Subcutaneous abdominal adipose tissue (tissue), 5 donors: ENCODE results near the gene CNGA3.
A peak's percentile ranks its signal among the peaks of the same experiment; 100 is the strongest.
"Not testable (repeated sequence)": the region's sequence is repeated elsewhere in the genome, so short reads cannot be mapped to it uniquely, and the experiment has no call there.

ENCODE experiments used
- H3K27ac ChIP-seq: one replicate; pipeline ENCODE4 v1.7.0; 2013; ENCODE audit warnings: low read depth, mild to moderate bottlenecking, inconsistent platforms, low read length, moderate library complexity
- H3K27me3 ChIP-seq, 5 donors: one replicate each; pipeline ENCODE4 v1.7.0; 2013; ENCODE audit warnings: low read length in 5 of 5, inconsistent platforms in 1 of 5; ENCODE audit not compliant: control insufficient read depth in 5 of 5, insufficient read depth in 4 of 5
- H3K36me3 ChIP-seq, 5 donors: one replicate each; pipeline ENCODE4 v1.7.0; 2013; ENCODE audit warnings: low read length in 5 of 5; ENCODE audit not compliant: control insufficient read depth in 5 of 5, insufficient read depth in 5 of 5
- H3K4me1 ChIP-seq, 5 donors: one replicate each; pipeline ENCODE4 v1.7.0; 2013; ENCODE audit warnings: low read length in 5 of 5, mild to moderate bottlenecking in 3 of 5, moderate library complexity in 1 of 5; ENCODE audit not compliant: control insufficient read depth in 5 of 5, insufficient read depth in 5 of 5
- H3K4me3 ChIP-seq, 5 donors: one replicate each; pipeline ENCODE4 v1.7.0; 2013; ENCODE audit warnings: low read length in 5 of 5, low read depth in 1 of 5
- H3K9ac ChIP-seq, 5 donors: one replicate each; pipeline ENCODE4 v1.7.0; 2013; ENCODE audit warnings: low read length in 5 of 5, mild to moderate bottlenecking in 4 of 5, moderate library complexity in 3 of 5
- H3K9me3 ChIP-seq, 5 donors: one replicate each; pipeline ENCODE4 v1.7.0; 2013; ENCODE audit warnings: low read length in 5 of 5; ENCODE audit not compliant: control insufficient read depth in 5 of 5
- donor health status: healthy.
- donor health status: healthy.
- donor health status: healthy.
- donor health status: healthy.
- donor health status: healthy.

CNGA3 gene

DNA sequence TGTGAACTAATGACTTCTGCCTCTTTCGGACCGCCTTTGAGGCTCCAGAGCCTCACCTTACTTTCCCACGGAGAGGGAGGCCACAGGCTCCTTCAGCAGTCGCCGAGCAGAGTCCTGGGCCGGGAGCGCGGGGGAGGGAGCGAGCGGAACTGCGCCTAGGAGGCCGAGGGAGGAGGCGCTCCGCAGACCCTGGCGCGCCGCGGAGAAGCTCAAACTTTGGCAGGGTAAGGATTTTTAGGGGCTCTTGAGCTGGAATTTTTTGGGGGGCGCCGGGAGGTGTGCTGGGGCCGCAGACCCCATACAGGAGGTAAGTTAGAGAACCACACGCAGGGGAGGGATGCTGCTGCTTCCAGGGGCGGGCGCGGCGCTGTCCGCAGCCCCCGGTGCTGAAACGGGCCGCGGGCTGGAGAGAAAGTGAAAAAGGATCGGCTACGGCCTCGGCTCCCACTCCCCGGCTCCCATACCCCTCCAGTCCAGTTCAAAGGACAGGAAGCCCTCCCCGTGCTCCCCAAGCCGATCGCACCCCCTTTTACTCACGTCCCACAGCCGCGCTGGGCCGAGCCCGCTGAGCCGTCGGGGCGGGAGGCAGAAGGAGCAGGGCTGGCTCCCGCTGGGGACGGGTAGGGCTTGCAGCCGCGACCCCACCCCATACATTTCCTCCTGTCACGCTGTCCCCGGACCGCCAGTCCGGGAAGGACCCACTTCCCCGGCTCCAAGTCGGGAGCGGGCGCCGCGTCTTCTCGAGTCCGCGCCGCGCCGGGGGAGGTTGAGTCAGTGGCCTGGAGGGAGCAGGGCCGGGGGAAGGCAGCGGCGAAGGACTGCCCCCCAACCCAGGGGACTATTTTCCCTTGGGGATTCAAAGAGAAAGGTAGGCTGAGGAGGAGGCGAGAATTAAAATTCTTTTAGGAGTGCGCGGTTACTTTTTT, at the start of gene CNGA3:
Gene CNGA3, plus strand, starts transcription at position 146 of the 926 bp plus-strand sequence. CDS start 23,520 bp downstream, outside the sequence.
- peak within 1 kb of the TSS in 1 of 5 donors; percentile 38 for H3K4me3 ChIP-seq
- peaks cover 0 to 15% (median 8%) of the 10 kb centered on the region in 5 donors for H3K4me1 ChIP-seq
- H3K27me3 ChIP-seq: peaks cover 24 to 60% (median 40%) of the 10 kb centered on the region in 5 donors

DNA sequence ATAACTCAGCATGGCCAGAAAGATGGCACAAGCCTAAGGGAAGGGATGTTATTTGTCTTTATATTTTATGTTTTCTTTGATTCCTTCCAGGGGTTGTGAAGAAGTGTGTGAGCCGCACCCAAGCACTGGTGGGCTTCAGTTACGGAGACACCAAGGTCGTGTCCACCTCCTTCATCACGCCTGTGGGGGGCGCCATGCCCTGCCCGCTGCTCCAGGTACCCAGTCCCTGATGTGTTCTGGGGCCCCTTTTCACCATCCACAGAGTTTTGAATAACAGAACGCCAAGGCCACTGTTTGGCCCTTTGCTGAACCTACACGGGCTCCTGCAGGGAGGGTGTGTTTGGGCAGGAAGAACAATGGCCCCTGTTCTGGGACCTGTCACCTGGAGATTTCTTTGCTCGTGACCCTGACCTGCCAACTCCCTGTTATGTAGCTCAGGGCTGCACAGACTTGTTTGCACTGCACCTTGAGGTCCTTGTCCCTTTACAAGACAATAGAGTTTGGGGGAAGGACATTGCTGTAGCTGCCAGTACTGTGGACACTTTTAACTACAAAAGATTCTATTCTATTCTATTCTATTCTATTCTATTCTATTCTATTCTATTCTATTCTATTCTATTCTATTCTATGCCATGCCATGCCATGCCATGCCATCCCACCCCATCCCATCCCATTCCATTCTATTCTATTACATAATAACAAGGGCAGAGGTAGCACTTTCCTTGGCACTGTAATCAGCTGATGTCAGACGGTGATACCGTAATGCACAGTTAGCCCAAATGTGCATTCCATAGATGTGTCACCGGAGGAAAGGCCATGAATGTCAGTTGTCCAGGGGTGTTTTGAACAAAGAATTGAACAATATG, 48.2 kb upstream of the CNGA3 start:
- H3K9me3 ChIP-seq: no peaks in the 10 kb centered on the region
- H3K27ac ChIP-seq: no peak overlapping the region
- H3K36me3 ChIP-seq: no peaks in the 10 kb centered on the region

More for the DNA sequence above, at the start of gene CNGA3:
- Histone ChIP-seq H3K9me3 (no peaks in the 10 kb centered on the region), H3K36me3 (no peaks in the 10 kb centered on the region), H3K9ac (no peak within 1 kb of the TSS), H3K27ac (no peak within 1 kb of the TSS)

DNA sequence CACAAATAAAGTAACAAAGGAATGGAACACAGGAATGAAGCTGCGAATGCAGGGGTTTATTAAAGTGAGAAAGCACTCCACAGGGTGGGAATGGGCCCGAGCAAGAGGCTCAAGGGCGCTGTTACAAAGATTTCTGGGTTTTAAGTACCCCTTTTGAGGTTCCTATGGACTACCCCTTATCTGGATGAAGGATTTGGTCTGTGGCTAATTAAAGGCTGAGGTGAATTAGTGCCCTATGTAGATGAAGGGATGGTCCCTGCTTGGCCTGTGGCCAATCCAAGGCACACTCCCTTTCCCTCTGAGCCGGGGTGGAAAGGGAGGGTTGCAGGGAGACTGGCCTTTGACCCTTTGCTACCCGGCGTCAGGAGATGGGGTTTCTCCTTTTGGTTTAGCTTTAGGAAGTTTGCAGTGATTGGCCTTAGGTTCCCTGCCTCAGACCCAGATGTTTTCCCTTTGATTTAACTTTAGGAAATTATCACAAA, 47.5 kb upstream of the CNGA3 start:
- H3K4me3 ChIP-seq: no peak overlapping the region
- no peak overlapping the region for H3K27ac ChIP-seq
- no peaks in the 10 kb centered on the region for H3K36me3 ChIP-seq
- no peak overlapping the region for H3K9ac ChIP-seq
- peaks cover 0 to 24% (median 11%) of the 10 kb centered on the region in 5 donors for H3K4me1 ChIP-seq
- H3K9me3 ChIP-seq: no peaks in the 10 kb centered on the region
- no peaks in the 10 kb centered on the region for H3K27me3 ChIP-seq

More for the DNA sequence above, 48.2 kb upstream of the CNGA3 start:
- H3K9ac ChIP-seq: no peak overlapping the region
- no peaks in the 10 kb centered on the region for H3K27me3 ChIP-seq
- H3K4me1 ChIP-seq: peaks cover 0 to 24% (median 11%) of the 10 kb centered on the region in 5 donors
- H3K4me3 ChIP-seq: no peak overlapping the region

DNA sequence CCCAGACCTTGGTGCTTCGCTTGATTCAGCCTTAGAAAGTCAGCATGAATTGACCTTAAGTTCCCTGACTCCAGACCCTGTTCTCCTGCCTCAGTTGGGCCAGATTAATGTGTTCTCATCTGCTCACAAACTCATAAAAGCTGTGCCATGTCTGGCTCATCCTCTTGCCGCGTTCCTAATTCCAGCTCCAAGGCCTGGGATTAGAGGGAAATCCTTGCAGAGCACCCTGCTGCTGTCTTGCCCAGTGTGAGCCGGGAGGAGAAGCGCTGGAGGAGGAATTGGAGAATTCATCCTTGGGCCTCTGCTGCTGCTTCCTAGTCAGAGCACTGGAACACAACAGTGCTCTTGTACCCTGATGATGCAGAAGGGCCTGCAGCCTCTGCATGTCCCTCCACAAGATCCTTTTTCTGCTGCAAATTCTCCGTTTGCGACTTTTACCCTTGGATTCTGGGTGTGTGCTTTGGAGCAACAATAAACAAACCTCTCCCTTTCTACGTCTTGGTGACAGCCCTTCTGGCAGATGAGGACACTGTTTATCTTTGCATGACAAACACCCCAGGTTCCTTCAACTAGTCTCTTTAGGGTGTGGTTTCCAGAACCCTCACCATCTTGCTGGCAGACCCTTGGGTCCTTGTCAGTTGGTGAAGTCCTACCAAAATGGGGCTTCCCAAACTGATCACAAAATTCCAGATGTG, 46.9 kb upstream of the CNGA3 start:
- Histone ChIP-seq H3K9ac (no peak overlapping the region), H3K36me3 (no peaks in the 10 kb centered on the region), H3K4me3 (no peak overlapping the region), H3K9me3 (no peaks in the 10 kb centered on the region), H3K27ac (no peak overlapping the region), H3K27me3 (no peaks in the 10 kb centered on the region), H3K4me1 (peaks cover 0 to 23% (median 11%) of the 10 kb centered on the region in 5 donors)

DNA sequence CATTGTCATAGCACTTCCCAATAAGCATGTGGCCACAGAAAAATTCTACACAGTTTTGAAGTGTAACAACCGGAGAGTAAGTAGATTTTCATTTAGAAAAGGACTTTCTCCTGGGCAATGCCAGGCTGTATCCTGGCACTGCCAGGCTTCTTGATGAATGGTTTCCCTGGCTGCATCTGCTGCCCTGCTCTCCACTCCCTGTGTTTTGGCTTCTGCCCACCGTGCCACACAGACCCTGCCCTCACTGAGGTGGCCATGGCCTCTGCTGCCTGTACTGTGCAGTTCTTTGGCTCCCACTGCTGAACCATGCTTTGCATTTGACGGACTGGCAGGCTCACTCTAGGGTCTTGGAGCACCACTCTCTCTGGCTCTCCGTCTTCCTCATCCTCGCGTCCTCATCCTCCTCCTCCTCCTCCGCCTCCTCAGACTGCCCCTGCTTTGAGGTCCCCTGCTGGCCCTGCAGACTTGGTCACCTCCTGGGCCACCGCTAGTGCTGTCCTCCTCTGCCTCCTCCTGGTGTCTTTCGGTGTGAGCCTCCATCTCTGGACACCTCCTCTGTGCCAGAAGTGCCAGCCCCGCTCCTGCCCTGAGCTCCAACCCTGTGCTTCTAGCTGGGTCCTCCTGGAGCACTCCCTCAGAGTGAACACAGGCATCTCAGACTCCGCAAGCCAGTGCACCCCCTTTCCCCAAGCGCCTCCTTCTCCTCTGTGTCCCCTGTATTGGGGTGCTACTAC, 45.9 kb upstream of the CNGA3 start:
- H3K9ac ChIP-seq: no peak overlapping the region
- H3K36me3 ChIP-seq: no peaks in the 10 kb centered on the region
- no peak overlapping the region for H3K27ac ChIP-seq
- H3K4me1 ChIP-seq: peaks cover 0 to 13% (median 3%) of the 10 kb centered on the region in 5 donors
- H3K4me3 ChIP-seq: no peak overlapping the region
- H3K27me3 ChIP-seq: peaks cover 0 to 7% (median 5%) of the 10 kb centered on the region in 5 donors
- H3K9me3 ChIP-seq: no peaks in the 10 kb centered on the region

DNA sequence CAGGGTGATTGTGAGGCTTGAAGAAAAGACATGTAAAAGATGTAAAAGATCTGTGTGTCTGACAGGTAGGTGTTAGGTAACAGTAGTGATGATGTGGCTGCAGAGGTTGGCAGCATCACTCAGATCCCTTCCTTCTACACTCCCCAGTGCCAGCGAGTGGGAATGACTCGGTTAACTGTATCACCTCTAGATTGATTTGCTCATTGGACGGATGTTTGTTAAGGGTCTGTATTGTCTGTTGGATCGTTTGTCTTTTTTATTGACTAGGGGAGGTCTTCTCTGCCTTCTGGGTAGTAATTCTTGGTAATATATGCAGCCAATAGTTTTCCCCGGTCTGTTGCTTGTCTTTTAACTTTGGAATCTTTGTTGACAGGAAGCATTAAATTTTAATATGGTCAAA, 44.8 kb upstream of the CNGA3 start:
- peaks cover 0 to 5% (median 2%) of the 10 kb centered on the region in 5 donors for H3K4me1 ChIP-seq
- no peaks in the 10 kb centered on the region for H3K36me3 ChIP-seq
- peaks cover 0 to 7% (median 5%) of the 10 kb centered on the region in 5 donors for H3K27me3 ChIP-seq
- no peak overlapping the region for H3K9ac ChIP-seq
- no peak overlapping the region for H3K27ac ChIP-seq
- no peaks in the 10 kb centered on the region for H3K9me3 ChIP-seq
- H3K4me3 ChIP-seq: no peak overlapping the region

DNA sequence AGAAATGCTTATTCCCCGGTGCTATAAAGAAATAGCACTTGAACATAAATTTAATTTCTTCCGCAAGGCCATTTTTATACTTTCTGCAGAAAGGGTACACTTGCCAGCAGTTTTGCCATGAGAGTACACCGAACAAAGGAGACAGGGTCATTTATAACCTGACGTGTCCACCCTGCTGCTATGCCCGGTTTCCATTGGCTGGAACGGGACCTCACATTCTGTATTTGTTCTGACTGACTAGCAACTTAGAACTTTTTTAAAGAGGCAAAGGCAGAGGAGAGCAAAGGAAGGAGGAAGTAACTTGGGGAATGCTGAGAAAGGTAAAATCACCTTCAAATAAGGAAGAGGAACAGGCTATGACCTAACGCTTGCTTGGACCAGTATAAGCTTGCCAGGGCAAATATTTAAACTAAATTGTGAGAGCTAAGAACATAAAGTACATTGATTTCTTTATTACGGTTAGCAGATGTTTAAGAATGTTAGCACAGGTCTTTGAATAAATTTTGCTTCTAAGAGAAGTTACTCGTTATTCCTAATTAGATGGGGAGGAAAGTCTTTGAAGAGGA, 39.0 kb upstream of the CNGA3 start:
- not testable (repeated sequence) for H3K4me3 ChIP-seq, H3K27ac ChIP-seq

DNA sequence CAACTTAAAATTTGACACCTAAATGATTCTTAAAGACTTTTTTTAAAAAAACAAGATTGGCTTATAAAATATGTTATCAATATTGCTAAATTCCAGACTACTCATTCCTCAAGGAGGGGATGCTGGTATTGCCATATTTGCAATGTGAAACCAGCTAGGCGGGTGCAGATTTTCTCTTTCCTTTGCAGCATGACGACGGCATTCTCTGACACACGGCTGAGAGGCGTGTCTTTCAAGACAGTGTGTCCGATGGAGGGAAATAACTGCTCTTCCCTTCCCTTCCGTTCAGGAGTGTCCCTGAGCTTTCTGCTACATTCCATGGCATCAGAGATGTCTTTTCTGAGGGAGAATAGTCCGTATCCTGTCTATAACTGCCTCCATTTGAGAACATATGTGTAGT, 38.2 kb upstream of the CNGA3 start:
- Histone ChIP-seq H3K4me3 (no peak overlapping the region), H3K9ac (no peak overlapping the region), H3K27me3 (peaks cover 6 to 21% (median 16%) of the 10 kb centered on the region in 5 donors), H3K4me1 (no peaks in the 10 kb centered on the region), H3K27ac (no peak overlapping the region), H3K9me3 (no peaks in the 10 kb centered on the region), H3K36me3 (no peaks in the 10 kb centered on the region)

More for the DNA sequence above, 39.0 kb upstream of the CNGA3 start:
- H3K4me1 ChIP-seq, H3K36me3 ChIP-seq, H3K9me3 ChIP-seq, H3K9ac ChIP-seq: not testable (repeated sequence)
- H3K27me3 ChIP-seq: peaks cover 6 to 21% (median 16%) of the 10 kb centered on the region in 5 donors

DNA sequence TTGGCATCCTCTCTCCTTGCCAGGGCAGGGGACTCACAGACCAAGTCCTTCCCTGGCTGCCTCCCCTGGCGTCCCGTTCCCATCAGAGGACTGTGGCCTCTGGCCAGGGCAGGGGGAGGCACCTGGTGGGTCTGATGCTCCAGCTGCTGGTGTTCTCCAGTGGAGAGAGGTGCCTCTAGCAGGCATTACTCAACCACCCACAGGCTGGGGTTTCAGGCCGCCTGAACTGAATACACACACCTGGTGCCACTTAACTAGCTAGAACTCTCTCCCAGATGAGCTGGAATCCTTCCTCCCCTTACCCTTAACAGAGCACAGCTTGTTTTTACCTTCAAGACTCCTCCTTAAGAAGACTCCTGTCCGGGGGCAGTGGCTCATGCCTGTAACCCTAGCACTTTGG, 37.7 kb upstream of the CNGA3 start:
- no peaks in the 10 kb centered on the region for H3K9me3 ChIP-seq
- H3K4me3 ChIP-seq: no peak overlapping the region
- H3K27ac ChIP-seq: no peak overlapping the region
- H3K4me1 ChIP-seq: no peaks in the 10 kb centered on the region
- H3K27me3 ChIP-seq: peaks cover 6 to 25% (median 16%) of the 10 kb centered on the region in 5 donors
- H3K9ac ChIP-seq: no peak overlapping the region
- H3K36me3 ChIP-seq: no peaks in the 10 kb centered on the region
